ENCODE data around the gene GRIK4. TPM values are rescaled to one million over a fixed set of nuclear protein-coding genes. Genes with fewer than 3 reads are reported as not detected.

The GRIK4 gene
- total RNA-seq, 1 experiment from 2014 or later, result 3.3 TPM

DNA sequence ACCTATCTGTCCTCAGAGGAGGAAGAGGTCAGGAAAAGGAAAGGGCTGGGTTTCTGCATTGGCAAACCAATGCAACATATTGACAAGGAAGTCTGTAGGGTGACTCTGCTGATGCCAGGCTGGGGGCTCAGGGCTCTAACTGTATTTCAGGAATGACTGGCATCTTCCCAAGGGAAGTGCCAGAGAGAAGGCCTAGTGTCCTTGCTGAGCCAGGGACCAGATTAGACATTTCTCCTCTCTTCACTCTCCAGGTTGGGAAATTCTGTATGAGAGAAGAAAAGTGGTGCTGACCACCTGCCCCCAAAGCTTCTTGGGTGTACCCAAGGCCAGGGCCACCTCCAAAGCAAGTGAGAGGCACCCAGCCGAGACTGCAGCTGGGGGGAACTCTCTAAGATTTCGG is 27.2 kb downstream of the GRIK4 start:
- Mint-ChIP-seq H3K4me3 (no peak overlapping the region), H3K9me3 (peaks cover 4% of the 10 kb centered on the region; the same call in 1 of the 2 replicates), H3K36me3 (no peaks in the 10 kb centered on the region), H3K4me1 (peaks cover 6% of the 10 kb centered on the region), H3K27me3 (ENCODE audit: low read depth) (no peaks in the 10 kb centered on the region), H3K27ac (no peak overlapping the region)
- ATAC-seq, result no peak
- no peak for DNase-seq (ENCODE audit: low spot score)
- TF ChIP-seq ZNF281 (CRISPR knock-in tag; IDR thresholded peaks at IDR 0.05) (no peak), CREM (CRISPR knock-in tag; IDR thresholded peaks at IDR 0.05) (no peak), EMX1 (CRISPR knock-in tag; IDR thresholded peaks at IDR 0.05) (no peak), IRF2 (CRISPR knock-in tag; IDR thresholded peaks at IDR 0.05; ENCODE audit: borderline replicate concordance, low read depth) (no peak), SMAD3 (CRISPR knock-in tag; IDR thresholded peaks at IDR 0.05; ENCODE audit: borderline replicate concordance) (no peak), ZNF512 (CRISPR knock-in tag; IDR thresholded peaks at IDR 0.05; ENCODE audit: borderline replicate concordance) (no peak), SP1 (CRISPR knock-in tag; conservative IDR thresholded peaks at IDR 0.05) (no peak), AR (CRISPR knock-in tag; IDR thresholded peaks at IDR 0.05) (no peak), ZNF219 (CRISPR knock-in tag; IDR thresholded peaks at IDR 0.05; ENCODE audit: borderline replicate concordance) (no peak), ERG (CRISPR knock-in tag; IDR thresholded peaks at IDR 0.05) (no peak), STAT6 (CRISPR knock-in tag; conservative IDR thresholded peaks at IDR 0.05; ENCODE audit: low read depth) (no peak), AFF4 (CRISPR knock-in tag; IDR thresholded peaks at IDR 0.05; ENCODE audit: borderline replicate concordance) (no peak)
- TF ChIP-seq, protein P1, sequence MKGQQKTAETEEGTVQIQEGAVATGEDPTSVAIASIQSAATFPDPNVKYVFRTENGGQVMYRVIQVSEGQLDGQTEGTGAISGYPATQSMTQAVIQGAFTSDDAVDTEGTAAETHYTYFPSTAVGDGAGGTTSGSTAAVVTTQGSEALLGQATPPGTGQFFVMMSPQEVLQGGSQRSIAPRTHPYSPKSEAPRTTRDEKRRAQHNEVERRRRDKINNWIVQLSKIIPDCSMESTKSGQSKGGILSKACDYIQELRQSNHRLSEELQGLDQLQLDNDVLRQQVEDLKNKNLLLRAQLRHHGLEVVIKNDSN (CRISPR knock-in tag; IDR thresholded peaks at IDR 0.05), result no peak
- POLR2A ChIA-PET, result no interaction called here
- CTCF ChIA-PET, result interaction anchor here (1.3 to 3.1 kb wide), 2 partner anchors 10 to 26 kb away, joined by 3 to 19 read pairs; no protein-coding TSS in a partner anchor

All from WTC11 (cell line).